ENCODE data around the gene TTLL10.

Gene TTLL10

GRCh38 chr1:1157426-1157913, 16.2 kb upstream of the TTLL10 start:
- TF ChIP-seq GABPA (IDR thresholded peaks at IDR 0.05; ENCODE audit: low read depth) (no peak), CTCF (IDR thresholded peaks at IDR 0.05; ENCODE audit: insufficient read depth, low read length) (no peak), POLR2AphosphoS5 (IDR thresholded peaks at IDR 0.05; ENCODE audit: low read depth) (no peak), SPI1 (IDR thresholded peaks at IDR 0.05; ENCODE audit: borderline replicate concordance, low read depth) (no peak)
- TF ChIP-seq, protein P1, sequence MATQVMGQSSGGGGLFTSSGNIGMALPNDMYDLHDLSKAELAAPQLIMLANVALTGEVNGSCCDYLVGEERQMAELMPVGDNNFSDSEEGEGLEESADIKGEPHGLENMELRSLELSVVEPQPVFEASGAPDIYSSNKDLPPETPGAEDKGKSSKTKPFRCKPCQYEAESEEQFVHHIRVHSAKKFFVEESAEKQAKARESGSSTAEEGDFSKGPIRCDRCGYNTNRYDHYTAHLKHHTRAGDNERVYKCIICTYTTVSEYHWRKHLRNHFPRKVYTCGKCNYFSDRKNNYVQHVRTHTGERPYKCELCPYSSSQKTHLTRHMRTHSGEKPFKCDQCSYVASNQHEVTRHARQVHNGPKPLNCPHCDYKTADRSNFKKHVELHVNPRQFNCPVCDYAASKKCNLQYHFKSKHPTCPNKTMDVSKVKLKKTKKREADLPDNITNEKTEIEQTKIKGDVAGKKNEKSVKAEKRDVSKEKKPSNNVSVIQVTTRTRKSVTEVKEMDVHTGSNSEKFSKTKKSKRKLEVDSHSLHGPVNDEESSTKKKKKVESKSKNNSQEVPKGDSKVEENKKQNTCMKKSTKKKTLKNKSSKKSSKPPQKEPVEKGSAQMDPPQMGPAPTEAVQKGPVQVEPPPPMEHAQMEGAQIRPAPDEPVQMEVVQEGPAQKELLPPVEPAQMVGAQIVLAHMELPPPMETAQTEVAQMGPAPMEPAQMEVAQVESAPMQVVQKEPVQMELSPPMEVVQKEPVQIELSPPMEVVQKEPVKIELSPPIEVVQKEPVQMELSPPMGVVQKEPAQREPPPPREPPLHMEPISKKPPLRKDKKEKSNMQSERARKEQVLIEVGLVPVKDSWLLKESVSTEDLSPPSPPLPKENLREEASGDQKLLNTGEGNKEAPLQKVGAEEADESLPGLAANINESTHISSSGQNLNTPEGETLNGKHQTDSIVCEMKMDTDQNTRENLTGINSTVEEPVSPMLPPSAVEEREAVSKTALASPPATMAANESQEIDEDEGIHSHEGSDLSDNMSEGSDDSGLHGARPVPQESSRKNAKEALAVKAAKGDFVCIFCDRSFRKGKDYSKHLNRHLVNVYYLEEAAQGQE (IDR thresholded peaks at IDR 0.05; ENCODE audit: insufficient replicate concordance, low read depth), result no peak
- Histone ChIP-seq H3K27ac (replicated peaks) (peak overlapping the region; percentile 81), H3K27me3 (ENCODE audit: insufficient read depth, poor library complexity, severe bottlenecking) (no peaks in the 10 kb centered on the region), H3K4me3 (replicated peaks; ENCODE audit: insufficient read depth, low read length) (peak overlapping the region; percentile 35)
- DNase-seq (ENCODE audit: low read depth in 1 of 2, low spot score in 1 of 2), result peak; percentile 66 to 76

DNA sequence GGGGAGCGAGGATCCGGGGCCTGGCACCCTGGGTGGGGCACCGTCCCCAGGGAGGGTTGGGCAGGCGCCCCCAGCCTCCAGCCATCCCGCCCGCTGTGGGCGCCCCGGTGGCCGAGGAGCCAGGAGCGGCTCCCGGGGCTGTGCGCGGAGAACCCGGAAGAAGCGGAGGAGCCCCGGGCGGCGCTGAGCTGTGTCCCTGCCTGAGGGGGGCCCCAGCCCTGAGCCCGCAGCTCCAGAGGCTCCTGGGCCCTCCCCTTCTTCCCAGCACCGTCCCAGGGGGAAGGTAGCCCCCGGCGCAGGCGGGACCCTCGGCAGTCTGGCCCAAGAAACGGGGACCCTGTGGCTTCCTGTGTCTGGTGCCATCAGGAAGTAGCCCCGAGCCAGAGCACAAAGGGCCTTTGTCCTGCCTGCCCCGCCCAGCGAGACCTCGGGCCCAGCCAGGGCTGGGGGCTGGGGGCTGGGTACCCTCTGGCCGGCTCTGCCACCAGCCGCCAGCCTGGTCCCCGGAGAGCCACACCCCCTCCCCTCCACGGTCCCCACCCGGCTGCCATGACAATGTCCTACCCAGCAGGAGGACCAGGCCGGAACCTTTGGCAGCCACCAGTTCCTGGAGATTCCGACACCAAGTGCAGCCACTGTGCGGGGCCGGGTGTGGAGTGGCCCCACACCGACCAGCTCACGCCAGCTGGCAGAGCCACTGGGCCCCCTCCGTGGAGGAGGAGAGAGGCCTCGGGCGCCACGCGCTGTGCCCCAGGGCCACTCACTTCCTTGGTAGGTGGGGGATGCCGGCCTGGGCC, 15.6 kb upstream of the TTLL10 start:
- Histone ChIP-seq H3K27me3 (ENCODE audit: insufficient read depth, poor library complexity, severe bottlenecking) (no peaks in the 10 kb centered on the region), H3K4me3 (replicated peaks; ENCODE audit: insufficient read depth, low read length) (peak overlapping the region; percentile 35), H3K27ac (replicated peaks) (peak overlapping the region; percentile 81)
- DNase-seq (ENCODE audit: low read depth in 1 of 2, low spot score in 1 of 2), result peak in 1 of 2 experiments; percentile 50
- TF ChIP-seq POLR2AphosphoS5 (IDR thresholded peaks at IDR 0.05; ENCODE audit: low read depth) (no peak; the same call in 1 of the 2 replicates), GABPA (IDR thresholded peaks at IDR 0.05; ENCODE audit: low read depth) (no peak), SPI1 (IDR thresholded peaks at IDR 0.05; ENCODE audit: borderline replicate concordance, low read depth) (no peak), CTCF (IDR thresholded peaks at IDR 0.05; ENCODE audit: insufficient read depth, low read length) (no peak)
- TF ChIP-seq, protein P1 (IDR thresholded peaks at IDR 0.05; ENCODE audit: insufficient replicate concordance, low read depth), result no peak

- H3K27ac ChIP-seq (replicated peaks), result no peak overlapping the region
- H3K4me3 ChIP-seq (replicated peaks; ENCODE audit: insufficient read depth, low read length), result no peak overlapping the region
- H3K27me3 ChIP-seq (ENCODE audit: insufficient read depth, poor library complexity, severe bottlenecking), result no peaks in the 10 kb centered on the region
- no peak for DNase-seq (ENCODE audit: low read depth in 1 of 2, low spot score in 1 of 2)
- TF ChIP-seq SPI1 (IDR thresholded peaks at IDR 0.05; ENCODE audit: borderline replicate concordance, low read depth), result no peak
- no peak for TF ChIP-seq POLR2AphosphoS5 (IDR thresholded peaks at IDR 0.05; ENCODE audit: low read depth)
- TF ChIP-seq, protein P1 (IDR thresholded peaks at IDR 0.05; ENCODE audit: insufficient replicate concordance, low read depth), result no peak
- TF ChIP-seq GABPA (IDR thresholded peaks at IDR 0.05; ENCODE audit: low read depth), result no peak
- TF ChIP-seq CTCF (IDR thresholded peaks at IDR 0.05; ENCODE audit: insufficient read depth, low read length), result no peak
These were observed 13.3 kb upstream of the TTLL10 start for GRCh38 chr1:1160281-1160930.

Data from HL-60 (cell line).